ENCODE results near the gene ERBB2. TPM values are rescaled to one million over a fixed set of nuclear protein-coding genes. Genes with fewer than 3 reads are reported as not detected.

The ERBB2 gene
- total and polyA plus RNA-seq, 2 of the 13 experiments (the other 11 are each of a cell fraction or from before 2014, with no cell fraction given): 57.7 to 64.1 TPM

DNA sequence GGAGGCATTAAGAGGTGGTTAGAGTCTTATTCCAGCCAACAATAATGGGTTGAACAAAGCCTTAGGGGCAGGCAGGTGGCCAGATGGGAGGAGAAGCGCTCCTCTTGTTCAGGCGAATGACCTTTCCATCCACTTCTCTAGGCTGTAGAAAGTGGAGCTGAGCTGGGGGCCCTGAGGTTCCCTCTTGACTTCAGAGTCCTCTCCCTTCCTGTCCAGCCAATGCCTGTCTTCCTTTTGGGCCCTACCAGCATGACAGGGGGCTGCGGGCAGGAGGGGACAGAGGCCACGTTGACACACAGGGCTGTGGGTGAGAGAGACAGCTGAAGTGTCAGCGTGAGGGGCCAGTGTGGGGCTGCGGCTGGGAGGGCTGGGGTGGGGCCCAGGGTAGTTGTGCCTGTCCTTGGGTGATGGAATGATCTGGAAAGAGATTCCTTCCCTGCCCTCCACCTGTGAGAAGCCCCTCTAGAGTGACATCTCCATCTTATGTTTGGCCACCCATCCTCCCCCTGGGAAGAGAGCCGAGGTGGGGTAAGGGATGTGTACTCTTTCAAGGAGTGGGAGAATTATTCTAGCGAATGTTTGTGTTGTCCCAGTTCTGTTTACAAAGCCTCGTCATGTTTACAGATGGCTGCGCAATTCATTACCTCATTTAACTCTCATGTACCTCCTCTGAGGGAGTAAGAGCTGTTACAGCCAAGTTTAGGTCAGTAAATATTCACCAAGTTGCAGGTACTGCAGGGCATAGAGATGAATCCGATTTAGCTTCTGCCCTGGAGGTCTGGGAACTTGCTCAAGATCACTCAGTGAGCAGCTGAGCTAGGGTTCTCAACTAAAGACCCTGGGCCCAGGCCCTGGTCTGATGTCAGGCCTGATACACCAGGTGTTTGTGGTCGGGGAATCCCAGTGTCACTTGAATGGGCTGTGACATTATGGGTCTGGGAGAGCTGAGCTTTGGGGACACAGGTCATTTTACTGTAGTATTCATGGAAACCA, 3.3 kb downstream of the ERBB2 start (continued):
- TF ChIP-seq ZNF101 (CRISPR knock-in tag; IDR thresholded peaks at IDR 0.05; ENCODE audit: borderline replicate concordance, low read depth): no peak
- TF ChIP-seq ZNF7 (CRISPR knock-in tag; IDR thresholded peaks at IDR 0.05): no peak
- no peak for TF ChIP-seq TP53 (CRISPR knock-in tag; conservative IDR thresholded peaks at IDR 0.05)
- peak; percentile 21; the same call in 1 of the 2 replicates for TF ChIP-seq HOXD1 (CRISPR knock-in tag; IDR thresholded peaks at IDR 0.05)
- TF ChIP-seq ZNF335 (CRISPR knock-in tag; IDR thresholded peaks at IDR 0.05): no peak
- peak; percentile 74; the same call in 1 of the 2 replicates for TF ChIP-seq ZBTB42 (CRISPR knock-in tag; IDR thresholded peaks at IDR 0.05)
- no peak for TF ChIP-seq DDIT3 (CRISPR knock-in tag; IDR thresholded peaks at IDR 0.05)
- TF ChIP-seq, protein P1, sequence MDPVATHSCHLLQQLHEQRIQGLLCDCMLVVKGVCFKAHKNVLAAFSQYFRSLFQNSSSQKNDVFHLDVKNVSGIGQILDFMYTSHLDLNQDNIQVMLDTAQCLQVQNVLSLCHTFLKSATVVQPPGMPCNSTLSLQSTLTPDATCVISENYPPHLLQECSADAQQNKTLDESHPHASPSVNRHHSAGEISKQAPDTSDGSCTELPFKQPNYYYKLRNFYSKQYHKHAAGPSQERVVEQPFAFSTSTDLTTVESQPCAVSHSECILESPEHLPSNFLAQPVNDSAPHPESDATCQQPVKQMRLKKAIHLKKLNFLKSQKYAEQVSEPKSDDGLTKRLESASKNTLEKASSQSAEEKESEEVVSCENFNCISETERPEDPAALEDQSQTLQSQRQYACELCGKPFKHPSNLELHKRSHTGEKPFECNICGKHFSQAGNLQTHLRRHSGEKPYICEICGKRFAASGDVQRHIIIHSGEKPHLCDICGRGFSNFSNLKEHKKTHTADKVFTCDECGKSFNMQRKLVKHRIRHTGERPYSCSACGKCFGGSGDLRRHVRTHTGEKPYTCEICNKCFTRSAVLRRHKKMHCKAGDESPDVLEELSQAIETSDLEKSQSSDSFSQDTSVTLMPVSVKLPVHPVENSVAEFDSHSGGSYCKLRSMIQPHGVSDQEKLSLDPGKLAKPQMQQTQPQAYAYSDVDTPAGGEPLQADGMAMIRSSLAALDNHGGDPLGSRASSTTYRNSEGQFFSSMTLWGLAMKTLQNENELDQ (CRISPR knock-in tag; IDR thresholded peaks at IDR 0.05; ENCODE audit: borderline replicate concordance): no peak
- TF ChIP-seq ZNF431 (CRISPR knock-in tag; IDR thresholded peaks at IDR 0.05; ENCODE audit: borderline replicate concordance, low read depth): peak; percentile 62; the same call in 1 of the 2 replicates
- TF ChIP-seq PAX8 (CRISPR knock-in tag; IDR thresholded peaks at IDR 0.05; ENCODE audit: borderline replicate concordance): peak; percentile 52; the same call in 1 of the 2 replicates
- peak; percentile 35; the same call in 1 of the 2 replicates for TF ChIP-seq JUNB (CRISPR knock-in tag; IDR thresholded peaks at IDR 0.05; ENCODE audit: borderline replicate concordance)
- peak; percentile 24; the same call in 1 of the 2 replicates for TF ChIP-seq SP4 (CRISPR knock-in tag; IDR thresholded peaks at IDR 0.05)
- TF ChIP-seq ZFAT (CRISPR knock-in tag; conservative IDR thresholded peaks at IDR 0.05): no peak
- 0 out of 2 replicates have a peak, but pooled peaks have one; percentile 71 for TF ChIP-seq THYN1 (CRISPR knock-in tag; IDR thresholded peaks at IDR 0.05; ENCODE audit: borderline replicate concordance, low read depth)
- TF ChIP-seq NFRKB (IDR thresholded peaks at IDR 0.05): no peak
- TF ChIP-seq KAT8 (CRISPR knock-in tag; IDR thresholded peaks at IDR 0.05): no peak; the same call in 1 of the 2 replicates
- TF ChIP-seq TMF1 (CRISPR knock-in tag; IDR thresholded peaks at IDR 0.05; ENCODE audit: low read depth): no peak
- TF ChIP-seq E2F5 (CRISPR knock-in tag; conservative IDR thresholded peaks at IDR 0.05): no peak
- no peak for TF ChIP-seq SIN3B (IDR thresholded peaks at IDR 0.05; ENCODE audit: low read length)
- no peak for TF ChIP-seq ZNF850 (CRISPR knock-in tag; conservative IDR thresholded peaks at IDR 0.05)
- TF ChIP-seq AHR (CRISPR knock-in tag; IDR thresholded peaks at IDR 0.05): no peak
- TF ChIP-seq CC2D1A (CRISPR knock-in tag; IDR thresholded peaks at IDR 0.05): no peak
- no peak for TF ChIP-seq ZBTB25 (CRISPR knock-in tag; IDR thresholded peaks at IDR 0.05)
- TF ChIP-seq DR1 (CRISPR knock-in tag; IDR thresholded peaks at IDR 0.05): no peak
- no peak for TF ChIP-seq ZNF530 (CRISPR knock-in tag; IDR thresholded peaks at IDR 0.05; ENCODE audit: low read depth)
- no peak; the same call in 1 of the 2 replicates for TF ChIP-seq YEATS2 (CRISPR knock-in tag; IDR thresholded peaks at IDR 0.05; ENCODE audit: borderline replicate concordance)
